Left ventricle myocardium inferior (tissue), 1 donor: ENCODE results near the gene OPCML. TPM values are rescaled to one million over a fixed set of nuclear protein-coding genes. Genes with fewer than 3 reads are reported as not detected.
A peak's percentile ranks its signal among the peaks of the same experiment; 100 is the strongest.

ENCODE experiments used
- DNase-seq: peaks from one replicate; pipeline ENCODE4 v3.0.0-alpha.2; 2020
- H3K27ac ChIP-seq: fragments of 200-600 bp; replicated peaks from 2 replicates; pipeline ENCODE4 v1.8.0; 2021
- H3K27me3 ChIP-seq: fragments of 200-600 bp; 2 replicates; pipeline ENCODE4 v1.8.0; 2021; ENCODE audit warnings: low read depth
- H3K36me3 ChIP-seq: fragments of 200-600 bp; 2 replicates; pipeline ENCODE4 v1.8.0; 2021
- H3K4me1 ChIP-seq: fragments of 200-600 bp; 2 replicates; pipeline ENCODE4 v1.8.0; 2021
- H3K4me3 ChIP-seq: fragments of 200-600 bp; 2 replicates; pipeline ENCODE4 v1.8.0; 2021; ENCODE audit warnings: mild to moderate bottlenecking, moderate library complexity
- H3K9me3 ChIP-seq: fragments of 200-600 bp; replicated peaks from 2 replicates; pipeline ENCODE4 v1.8.0; 2021
- CTCF ChIP-seq: fragments of 200-600 bp; IDR thresholded peaks from 2 replicates; pipeline ENCODE4 v1.8.0; 2021; ENCODE audit warnings: antibody characterized with exemption, mild to moderate bottlenecking, borderline replicate concordance
- intact Hi-C: fragments of 100-400 bp; cut with micrococcal nuclease; formaldehyde crosslinking; loops from one replicate; pipeline ENCODE4 v1.11.0; 2022
- total RNA-seq: library from RNA; stranded (reverse); fragmentation: NEBNext Ultra II Directional; extraction: Animal tissue kit (Norgen Biotek cat#: 25700); gene quantifications from one replicate; pipeline ENCODE4 v1.2.1, GENCODE V29; 2021
- donor health status: DM: no; HTN: yes; CAD: no; lungs with severe emphysema.

OPCML gene
- total RNA-seq, 1 donor from 2014 or later: 0.63 TPM

- Histone ChIP-seq H3K36me3 (no peaks in the 10 kb centered on the region), H3K27me3 (peaks cover 5% of the 10 kb centered on the region), H3K4me3 (no peak overlapping the region), H3K9me3 (no peaks in the 10 kb centered on the region), H3K4me1 (peaks cover 25% of the 10 kb centered on the region), H3K27ac (peak overlapping the region; percentile 81)
- no peak for TF ChIP-seq CTCF
- intact Hi-C loops: no loop called here
- DNase-seq: peak; percentile 23
These were observed 413.6 kb downstream of the OPCML start for GRCh38 chr11:133118563-133119268.

GRCh38 chr11:133115099-133115498 lies 417.2 kb downstream of the OPCML start:
- H3K27me3 ChIP-seq: peaks cover 4% of the 10 kb centered on the region
- DNase-seq: peak; percentile 55
- intact Hi-C loops: no loop called here
- no peaks in the 10 kb centered on the region for H3K9me3 ChIP-seq
- no peaks in the 10 kb centered on the region for H3K36me3 ChIP-seq
- no peak overlapping the region for H3K4me3 ChIP-seq
- H3K27ac ChIP-seq: no peak overlapping the region
- TF ChIP-seq CTCF: no peak
- H3K4me1 ChIP-seq: peaks cover 25% of the 10 kb centered on the region

- H3K36me3 ChIP-seq: no peaks in the 10 kb centered on the region
- TF ChIP-seq CTCF: no peak
- H3K9me3 ChIP-seq: no peaks in the 10 kb centered on the region
- intact Hi-C loops: no loop called here
- H3K27me3 ChIP-seq: peaks cover 3% of the 10 kb centered on the region
- DNase-seq: no peak
- no peak overlapping the region for H3K4me3 ChIP-seq
- no peaks in the 10 kb centered on the region for H3K4me1 ChIP-seq
- no peak overlapping the region for H3K27ac ChIP-seq
These were observed 424.5 kb downstream of the OPCML start for GRCh38 chr11:133107763-133108162.

DNA sequence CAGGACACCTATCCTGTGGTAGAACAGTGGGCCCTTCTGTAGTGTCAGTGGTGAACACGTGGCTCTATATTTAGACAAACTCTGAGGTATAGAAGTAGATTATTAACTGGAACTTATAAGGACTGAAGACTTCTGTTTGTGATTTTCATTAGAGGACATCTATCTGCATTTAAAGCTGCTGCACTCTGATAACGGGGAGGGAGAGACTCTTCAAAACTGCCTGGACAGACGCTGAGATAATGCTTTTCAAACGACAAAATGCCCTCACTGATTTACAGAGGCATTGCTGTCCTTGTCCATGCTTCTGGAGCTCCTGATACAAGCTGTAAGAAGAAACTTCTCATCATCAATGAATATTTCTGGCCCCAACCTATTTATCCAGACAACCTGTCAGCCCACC lies 425.2 kb downstream of the OPCML start:
- no peaks in the 10 kb centered on the region for H3K9me3 ChIP-seq
- no peak overlapping the region for H3K27ac ChIP-seq
- no peak overlapping the region for H3K4me3 ChIP-seq
- TF ChIP-seq CTCF: no peak
- no peaks in the 10 kb centered on the region for H3K4me1 ChIP-seq
- DNase-seq: no peak
- no peaks in the 10 kb centered on the region for H3K27me3 ChIP-seq
- intact Hi-C loops: no loop called here
- no peaks in the 10 kb centered on the region for H3K36me3 ChIP-seq

- intact Hi-C loops: no loop called here
- DNase-seq: no peak
- Histone ChIP-seq H3K4me1 (no peaks in the 10 kb centered on the region), H3K27ac (no peak overlapping the region), H3K27me3 (no peaks in the 10 kb centered on the region), H3K36me3 (no peaks in the 10 kb centered on the region), H3K9me3 (no peaks in the 10 kb centered on the region), H3K4me3 (no peak overlapping the region)
- TF ChIP-seq CTCF: no peak
These were observed 425.9 kb downstream of the OPCML start for GRCh38 chr11:133106417-133106816.
